HTERT RPE-1 (cell line): ENCODE data around the gene KRTAP20-2.

ENCODE experiments used
- in situ Hi-C: fragments of 300-500 bp; cut with MboI; formaldehyde crosslinking; loops from 4 replicates; pipeline ENCODE4 v1.14.3; 2020; ENCODE audit warnings: low sequenced_read_pairs

The KRTAP20-2 gene

GRCh38 chr21:30672985-30673650 lies 38.1 kb downstream of the KRTAP20-2 start:
- in situ Hi-C loops: no loop called here

GRCh38 chr21:30674312-30674711 lies 39.3 kb downstream of the KRTAP20-2 start:
- in situ Hi-C loops: no loop called here

- in situ Hi-C loops: no loop called here
Measured at GRCh38 chr21:30676737-30677136, 41.7 kb downstream of the KRTAP20-2 start.

- in situ Hi-C loops: no loop called here
Measured at GRCh38 chr21:30680586-30680985, 45.6 kb downstream of the KRTAP20-2 start.

GRCh38 chr21:30684506-30684905 lies 49.5 kb downstream of the KRTAP20-2 start:
- in situ Hi-C loops: no loop called here
